SJCRH30 (cell line): ENCODE measurements around the gene SRMS. TPM values are rescaled to one million over a fixed set of nuclear protein-coding genes. Genes with fewer than 3 reads are reported as not detected.

ENCODE experiments used
- DNase-seq, 2 experiments: peaks; one replicate each; pipeline ENCODE4 v3.0.0-alpha.2; 2015 to 2020
- H3K27ac ChIP-seq: fragments of 250-450 bp; sonication (Bioruptor Pico); 2 replicates; pipeline ENCODE4 v1.5.1; 2020; ENCODE audit warnings: mild to moderate bottlenecking, moderate library complexity
- H3K27me3 ChIP-seq: fragments of 250-450 bp; sonication (Bioruptor Pico); 2 replicates; pipeline ENCODE4 v1.5.1; 2020; ENCODE audit warnings: mild to moderate bottlenecking, moderate library complexity
- H3K36me3 ChIP-seq: fragments of 250-450 bp; sonication (Bioruptor Pico); 2 replicates; pipeline ENCODE4 v1.5.1; 2020; ENCODE audit warnings: mild to moderate bottlenecking, moderate library complexity
- H3K4me1 ChIP-seq: fragments of 250-450 bp; sonication (Bioruptor Pico); 2 replicates; pipeline ENCODE4 v1.5.1; 2020; ENCODE audit warnings: mild to moderate bottlenecking, moderate library complexity
- H3K4me3 ChIP-seq: fragments of 250-450 bp; sonication (Bioruptor Pico); 2 replicates; pipeline ENCODE4 v1.5.1; 2020; ENCODE audit warnings: mild to moderate bottlenecking, moderate library complexity
- H3K9me3 ChIP-seq: fragments of 250-450 bp; sonication (Bioruptor Pico); replicated peaks from 2 replicates; pipeline ENCODE4 v1.5.1; 2020; ENCODE audit warnings: mild to moderate bottlenecking, moderate library complexity
- total RNA-seq: library from RNA; depleted of rRNA; stranded (reverse); fragments of >200 nt; shearing (Covaris generic); gene quantifications from 2 replicates; pipeline ENCODE4 v1.2.3, GENCODE V29; 2014

Gene SRMS
- total RNA-seq, 1 experiment from 2014 or later, result not detected

DNA sequence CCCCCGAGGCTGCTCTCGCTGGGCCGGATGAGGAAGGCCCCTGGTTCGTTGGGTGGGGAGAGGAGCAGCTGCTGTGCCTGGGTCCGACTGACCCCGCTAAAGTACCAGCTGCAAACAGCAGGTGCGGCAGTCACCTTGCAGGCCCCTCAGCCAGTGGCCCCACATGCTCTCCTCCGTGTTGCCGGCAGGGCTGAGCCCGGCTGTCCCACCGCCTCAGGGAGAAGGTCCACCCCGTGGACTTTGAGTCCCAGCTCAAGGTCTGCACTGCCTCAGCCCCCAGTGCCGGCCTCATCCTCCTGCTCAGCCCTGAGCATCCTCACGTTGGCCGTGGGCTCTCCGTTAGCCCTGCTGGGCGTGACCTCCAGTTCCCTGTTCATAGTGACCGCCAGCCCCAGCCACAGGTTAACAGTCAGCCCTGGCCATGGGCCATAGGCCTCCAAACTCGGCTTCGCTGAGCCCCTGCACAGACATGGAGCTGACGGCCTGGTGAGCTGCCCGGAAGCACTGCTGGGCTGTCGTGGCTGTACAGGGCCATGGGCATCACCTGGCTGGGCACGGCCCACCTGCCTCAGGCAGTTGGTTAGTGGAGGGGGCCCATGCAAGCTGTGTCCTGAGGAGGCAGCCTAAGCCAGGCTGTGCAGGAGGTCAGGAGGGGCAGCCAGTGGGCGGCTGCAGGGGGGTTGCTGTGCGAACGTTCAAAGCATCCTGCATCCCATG is 3.1 kb downstream of the SRMS start:
- Histone ChIP-seq H3K27me3 (peaks cover 57% of the 10 kb centered on the region), H3K4me1 (no peaks in the 10 kb centered on the region), H3K9me3 (no peaks in the 10 kb centered on the region), H3K27ac (no peak overlapping the region), H3K4me3 (no peak overlapping the region), H3K36me3 (no peaks in the 10 kb centered on the region)
- no peak for DNase-seq

- Histone ChIP-seq H3K4me3 (no peak overlapping the region), H3K4me1 (no peaks in the 10 kb centered on the region), H3K27me3 (peaks cover 56% of the 10 kb centered on the region), H3K9me3 (no peaks in the 10 kb centered on the region), H3K36me3 (no peaks in the 10 kb centered on the region), H3K27ac (no peak overlapping the region)
- DNase-seq, result no peak
Observed at GRCh38 chr20:63543733-63544132, 3.8 kb downstream of the SRMS start.

DNA sequence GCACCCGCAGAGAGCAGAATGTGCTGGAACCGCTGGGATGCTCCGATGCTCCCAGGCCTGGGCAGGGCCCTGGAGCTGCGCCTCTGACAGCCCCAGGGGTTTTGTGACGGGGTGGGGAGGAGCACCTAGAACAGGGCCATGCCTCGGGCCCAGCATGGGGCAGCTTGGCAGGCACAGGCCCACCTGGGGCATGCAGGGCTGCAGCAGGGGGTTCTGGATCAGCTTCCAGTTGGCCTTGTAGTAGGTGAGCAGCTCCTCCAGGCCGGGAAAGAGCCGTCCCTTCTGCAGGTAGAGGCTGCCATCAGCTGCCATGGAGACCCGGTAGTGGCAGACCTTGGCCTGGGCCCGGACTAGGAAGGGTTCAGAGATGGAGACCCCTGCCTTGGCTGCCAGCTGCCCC is 4.4 kb downstream of the SRMS start:
- no peak for DNase-seq
- Histone ChIP-seq H3K36me3 (no peaks in the 10 kb centered on the region), H3K27me3 (peaks cover 50% of the 10 kb centered on the region)

GRCh38 chr20:63542696-63543095 is 4.9 kb downstream of the SRMS start:
- no peaks in the 10 kb centered on the region for H3K9me3 ChIP-seq
- peaks cover 46% of the 10 kb centered on the region for H3K27me3 ChIP-seq
- no peak overlapping the region for H3K27ac ChIP-seq
- no peaks in the 10 kb centered on the region for H3K4me1 ChIP-seq
- no peaks in the 10 kb centered on the region for H3K36me3 ChIP-seq
- no peak for DNase-seq
- H3K4me3 ChIP-seq, result no peak overlapping the region

More for the DNA sequence above, 4.4 kb downstream of the SRMS start:
- H3K4me1 ChIP-seq, result no peaks in the 10 kb centered on the region
- H3K9me3 ChIP-seq, result no peaks in the 10 kb centered on the region
- no peak overlapping the region for H3K27ac ChIP-seq
- no peak overlapping the region for H3K4me3 ChIP-seq

DNA sequence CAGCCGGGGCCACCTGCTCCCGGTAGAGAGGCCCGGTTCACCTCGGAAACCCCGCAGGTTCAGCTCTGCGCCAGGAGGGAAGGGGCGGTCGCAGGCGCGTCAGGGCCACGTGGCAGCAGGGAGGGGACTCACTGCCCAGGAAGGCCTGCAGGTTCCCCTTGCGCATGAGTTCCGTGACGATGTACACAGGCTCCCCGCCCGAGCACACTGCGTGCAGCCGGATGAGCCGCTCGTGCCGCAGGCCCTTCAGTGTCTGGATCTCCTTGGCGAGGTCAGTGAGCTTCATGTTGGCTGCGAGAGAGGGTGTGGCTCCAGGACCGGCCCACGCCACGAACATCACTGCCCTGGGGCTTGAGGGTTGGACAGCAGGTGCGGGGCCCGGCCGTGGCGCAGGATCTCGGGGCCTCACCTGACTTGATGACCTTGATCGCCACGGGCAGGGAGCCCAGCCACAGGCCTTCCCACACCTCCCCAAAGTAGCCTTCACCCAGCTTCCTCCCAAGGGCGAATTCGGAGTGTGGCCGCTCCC is 5.5 kb downstream of the SRMS start:
- peaks cover 5% of the 10 kb centered on the region for H3K4me1 ChIP-seq
- no peaks in the 10 kb centered on the region for H3K9me3 ChIP-seq
- no peaks in the 10 kb centered on the region for H3K36me3 ChIP-seq
- H3K27ac ChIP-seq, result no peak overlapping the region
- peaks cover 42% of the 10 kb centered on the region for H3K27me3 ChIP-seq
- DNase-seq, result no peak
- H3K4me3 ChIP-seq, result no peak overlapping the region

- Histone ChIP-seq H3K36me3 (no peaks in the 10 kb centered on the region), H3K27ac (no peak overlapping the region), H3K4me3 (no peak overlapping the region), H3K9me3 (no peaks in the 10 kb centered on the region), H3K27me3 (peaks cover 37% of the 10 kb centered on the region), H3K4me1 (peaks cover 12% of the 10 kb centered on the region)
- no peak for DNase-seq
Observed at GRCh38 chr20:63541371-63541770, 6.2 kb downstream of the SRMS start.

DNA sequence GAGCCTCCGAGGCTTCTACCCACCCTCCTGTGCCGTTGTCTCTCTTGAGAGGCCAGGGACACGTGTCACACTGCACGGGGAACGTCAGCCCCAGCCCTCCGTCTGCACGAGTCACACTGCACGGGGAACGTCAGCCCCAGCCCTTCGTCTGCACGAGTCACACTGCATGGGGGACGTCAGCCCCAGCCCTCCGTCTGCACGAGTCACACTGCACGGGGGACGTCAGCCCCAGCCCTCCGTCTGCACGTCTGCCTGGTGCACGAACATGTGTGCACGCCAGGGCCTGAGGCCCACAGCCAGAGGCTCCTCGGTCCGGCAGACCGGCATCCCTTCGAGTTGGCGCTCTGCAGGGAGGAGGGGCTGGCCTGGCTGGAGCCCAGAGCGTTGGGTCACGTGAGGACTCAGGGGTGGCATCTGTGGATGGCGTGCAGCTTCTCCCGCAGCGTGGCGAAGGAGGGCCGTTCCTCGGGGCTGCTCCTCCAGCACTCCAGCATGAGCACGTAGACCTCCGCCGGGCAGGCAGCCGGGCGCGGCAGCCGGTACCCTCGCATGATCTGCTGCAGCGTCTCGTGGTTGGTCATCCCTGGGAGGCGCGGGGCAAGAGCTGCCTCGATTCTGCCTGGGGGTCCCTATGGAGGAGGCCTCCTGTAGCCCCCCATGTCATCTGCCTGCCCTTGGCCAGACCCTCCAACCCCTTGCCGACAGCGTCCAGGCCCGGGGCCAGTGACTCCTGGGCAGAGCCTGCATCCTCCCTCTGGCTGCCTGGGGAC is 6.9 kb downstream of the SRMS start:
- Histone ChIP-seq H3K27ac (no peak overlapping the region), H3K4me1 (peaks cover 14% of the 10 kb centered on the region), H3K27me3 (peaks cover 31% of the 10 kb centered on the region), H3K4me3 (no peak overlapping the region), H3K36me3 (no peaks in the 10 kb centered on the region), H3K9me3 (no peaks in the 10 kb centered on the region)
- DNase-seq, result no peak

GRCh38 chr20:63539441-63540370 is 7.8 kb downstream of the SRMS start:
- no peak for DNase-seq
- Histone ChIP-seq H3K27me3 (peaks cover 24% of the 10 kb centered on the region), H3K4me3 (no peak overlapping the region), H3K4me1 (peaks cover 22% of the 10 kb centered on the region), H3K27ac (no peak overlapping the region), H3K36me3 (no peaks in the 10 kb centered on the region), H3K9me3 (no peaks in the 10 kb centered on the region)

DNA sequence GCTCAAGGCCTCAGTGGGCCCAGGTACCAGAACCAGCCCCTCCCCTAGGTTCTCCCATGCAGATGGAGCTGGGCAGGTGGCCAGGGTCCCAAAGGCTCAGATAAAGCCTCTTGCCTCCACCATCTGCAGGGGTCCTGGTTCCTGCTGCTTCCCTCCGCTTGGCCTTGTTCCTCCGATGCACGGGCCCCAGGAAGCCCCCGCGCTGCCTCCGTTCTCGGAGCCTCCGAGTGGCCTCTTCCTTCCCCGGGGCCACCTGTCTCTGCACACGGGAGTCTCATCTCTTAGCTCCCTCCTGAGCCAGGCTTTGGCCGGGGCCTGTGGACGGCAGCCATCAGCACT is 8.5 kb downstream of the SRMS start:
- Histone ChIP-seq H3K4me3 (no peak overlapping the region), H3K9me3 (no peaks in the 10 kb centered on the region), H3K27ac (no peak overlapping the region), H3K27me3 (peaks cover 17% of the 10 kb centered on the region), H3K36me3 (no peaks in the 10 kb centered on the region), H3K4me1 (peaks cover 23% of the 10 kb centered on the region)
- DNase-seq, result no peak

DNA sequence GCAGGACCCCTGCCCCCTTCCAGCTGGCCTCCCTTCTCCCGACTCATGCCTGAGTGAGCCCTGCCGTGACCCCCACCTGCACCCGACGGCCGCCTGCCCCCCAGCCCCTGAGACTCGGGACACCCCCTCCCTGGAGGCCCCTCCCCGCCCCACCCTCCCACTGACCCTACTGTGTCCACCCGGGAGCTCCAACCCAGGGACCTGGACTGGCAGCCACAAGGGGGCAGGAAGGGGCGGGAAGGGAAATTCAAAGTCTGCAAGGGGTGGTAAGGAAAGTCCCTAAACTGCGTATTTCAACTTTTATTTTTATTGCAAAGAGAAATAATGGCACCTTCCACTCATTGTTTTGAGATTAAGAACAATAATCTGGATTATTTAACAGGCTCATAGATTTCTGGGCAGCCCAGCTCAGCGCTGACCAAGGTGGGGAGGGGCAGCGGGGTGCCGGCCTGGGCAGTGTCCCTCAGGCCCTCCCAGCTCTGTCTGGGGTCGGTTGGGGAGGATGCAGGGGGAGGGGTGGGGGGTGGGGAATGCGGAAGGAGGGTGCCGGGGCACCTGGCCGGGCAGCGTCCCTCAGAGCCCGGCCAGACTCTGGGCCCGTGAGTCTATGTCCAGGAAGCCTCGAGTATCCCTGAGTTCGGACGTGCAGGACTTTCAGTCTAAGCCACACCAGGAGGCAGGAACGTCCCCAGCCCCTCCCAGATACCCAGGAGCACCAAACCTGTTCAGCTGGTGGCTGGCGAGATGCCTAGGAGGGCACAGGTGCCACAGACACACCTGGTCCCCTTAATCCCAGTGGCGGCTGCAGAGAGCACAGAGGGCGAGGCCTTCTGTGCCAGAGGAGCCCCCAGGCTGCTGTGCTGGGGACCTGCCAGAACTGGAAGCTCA is 9.1 kb downstream of the SRMS start:
- Histone ChIP-seq H3K9me3 (no peaks in the 10 kb centered on the region), H3K4me3 (peak overlapping the region; percentile 33)
- DNase-seq, result no peak

GRCh38 chr20:63537525-63538203 is 9.9 kb downstream of the SRMS start:
- no peaks in the 10 kb centered on the region for H3K9me3 ChIP-seq
- peaks cover 23% of the 10 kb centered on the region for H3K4me1 ChIP-seq
- DNase-seq, result peak; percentile 100
- H3K27ac ChIP-seq, result peak overlapping the region; percentile 80
- peak overlapping the region; percentile 33 for H3K4me3 ChIP-seq
- no peaks in the 10 kb centered on the region for H3K36me3 ChIP-seq
- H3K27me3 ChIP-seq, result peaks cover 6% of the 10 kb centered on the region; the same call in 1 of the 2 replicates

More for the DNA sequence above, 9.1 kb downstream of the SRMS start:
- peaks cover 11% of the 10 kb centered on the region; the same call in 1 of the 2 replicates for H3K27me3 ChIP-seq
- H3K4me1 ChIP-seq, result peaks cover 23% of the 10 kb centered on the region
- no peaks in the 10 kb centered on the region for H3K36me3 ChIP-seq
- no peak overlapping the region for H3K27ac ChIP-seq

- Histone ChIP-seq H3K27ac (peak within 1 kb of the TSS; percentile 80), H3K4me1 (peaks cover 23% of the 10 kb centered on the region), H3K9me3 (no peaks in the 10 kb centered on the region), H3K4me3 (peak within 1 kb of the TSS; percentile 33), H3K36me3 (no peaks in the 10 kb centered on the region), H3K27me3 (peaks cover 6% of the 10 kb centered on the region; the same call in 1 of the 2 replicates)
- no peak for DNase-seq
Observed at GRCh38 chr20:63536997-63537524, 10.5 kb downstream of the SRMS start, which contains the start of gene PTK6. TSS of gene PTK6 (minus strand) at chr20:63537376. CDS start at chr20:63537314, 62 bp downstream.
